Measurements from ENCODE around the gene SYCE1.
"Not testable (repeated sequence)": the region's sequence is repeated elsewhere in the genome, so short reads cannot be mapped to it uniquely, and the experiment has no call there.

The SYCE1 gene

GRCh38 chr10:133565441-133566294 lies at the start of gene SYCE1:
TSS of gene SYCE1 (minus strand) at chr10:133565583. CDS start at chr10:133565529, 54 bp downstream.
- no peak for DNase-seq (ENCODE audit: low read depth in 2 of 2)

GRCh38 chr10:133614830-133615580 lies 49.6 kb upstream of the SYCE1 start:
- no peak for DNase-seq (ENCODE audit: low read depth in 2 of 2)

DNA sequence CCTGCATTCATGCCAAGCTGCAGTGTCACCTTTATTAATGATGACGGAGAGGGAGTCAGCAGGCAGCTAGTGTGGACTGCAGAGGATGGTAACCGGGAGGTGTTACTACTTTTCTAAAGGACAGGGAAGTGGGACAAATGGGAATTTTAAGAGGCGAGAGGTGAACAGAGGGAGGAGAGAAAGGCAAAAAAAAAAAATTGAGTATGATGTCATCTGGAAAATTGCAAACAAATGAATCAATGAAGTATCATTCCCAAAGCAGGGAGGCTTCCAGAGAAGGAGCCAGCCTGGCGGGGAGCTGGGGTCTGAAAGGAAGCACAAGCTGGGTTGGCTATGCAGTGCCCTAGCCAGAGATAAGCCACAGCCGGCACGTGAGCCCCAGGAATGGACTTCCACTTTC lies 48.3 kb upstream of the SYCE1 start:
- DNase-seq (ENCODE audit: low read depth in 2 of 2): no peak

- DNase-seq (ENCODE audit: low read depth in 2 of 2): no peak
These were observed 45.7 kb upstream of the SYCE1 start for GRCh38 chr10:133611079-133611478.

DNA sequence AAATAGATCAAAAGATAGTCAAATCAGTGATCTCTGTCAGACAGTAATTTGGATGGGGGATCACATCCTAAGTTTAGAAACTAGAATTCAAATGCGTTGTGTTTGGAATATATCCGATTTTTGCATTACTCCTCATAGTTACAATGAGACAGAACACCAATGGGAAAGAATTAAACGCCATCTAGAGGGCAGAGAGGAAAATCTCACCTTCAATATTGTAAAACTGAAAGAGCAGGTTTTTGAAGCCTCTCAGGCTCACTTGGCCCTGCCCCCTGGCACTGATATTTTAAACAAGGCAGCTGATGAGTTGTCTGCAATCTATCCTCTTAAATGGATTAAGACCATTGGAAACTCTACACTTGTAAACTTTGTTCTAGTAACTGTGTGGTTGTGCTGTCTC lies 43.5 kb upstream of the SYCE1 start:
- no peak for DNase-seq (ENCODE audit: low read depth in 2 of 2)

DNA sequence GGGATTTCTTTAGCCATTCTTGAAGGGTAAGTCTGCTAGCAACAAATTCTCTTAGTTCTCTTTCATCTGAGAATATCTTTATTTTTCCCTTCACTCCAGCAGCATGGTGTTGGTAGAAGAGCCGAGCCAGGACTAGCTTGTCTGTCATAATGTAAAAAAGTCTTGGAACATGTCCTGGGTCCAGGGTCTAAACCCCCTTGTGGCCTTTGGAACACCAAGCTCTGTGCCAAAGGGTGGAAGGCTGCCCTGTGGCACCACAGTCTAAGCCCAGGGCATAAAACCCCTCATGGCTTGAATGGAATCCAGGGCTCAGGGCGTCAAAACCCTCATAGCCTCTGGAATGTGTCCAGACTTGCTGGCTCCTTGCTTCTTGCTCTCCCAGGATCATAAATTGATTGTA lies 38.1 kb upstream of the SYCE1 start:
- not testable (repeated sequence) for DNase-seq (ENCODE audit: low read depth in 2 of 2)

DNA sequence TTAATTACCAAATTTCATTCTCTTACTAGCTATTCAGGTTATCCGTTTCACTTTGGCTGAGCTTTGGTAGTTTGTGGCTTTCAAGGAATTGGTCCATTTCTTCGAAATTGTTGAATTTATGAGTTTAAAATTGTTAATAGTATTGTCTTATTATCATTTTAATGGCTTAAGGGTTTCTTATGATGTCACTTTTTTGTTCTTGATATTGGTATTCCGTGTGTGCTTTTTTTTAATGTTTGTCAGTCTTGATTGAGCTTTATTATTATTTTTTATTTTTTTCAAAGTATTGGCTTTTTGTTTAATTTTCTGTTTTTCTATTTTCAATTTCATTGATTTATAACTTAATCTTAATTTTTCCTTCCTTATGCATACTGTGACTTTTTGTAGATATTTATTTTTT lies 35.3 kb upstream of the SYCE1 start:
- no peak for DNase-seq (ENCODE audit: low read depth in 2 of 2)

DNA sequence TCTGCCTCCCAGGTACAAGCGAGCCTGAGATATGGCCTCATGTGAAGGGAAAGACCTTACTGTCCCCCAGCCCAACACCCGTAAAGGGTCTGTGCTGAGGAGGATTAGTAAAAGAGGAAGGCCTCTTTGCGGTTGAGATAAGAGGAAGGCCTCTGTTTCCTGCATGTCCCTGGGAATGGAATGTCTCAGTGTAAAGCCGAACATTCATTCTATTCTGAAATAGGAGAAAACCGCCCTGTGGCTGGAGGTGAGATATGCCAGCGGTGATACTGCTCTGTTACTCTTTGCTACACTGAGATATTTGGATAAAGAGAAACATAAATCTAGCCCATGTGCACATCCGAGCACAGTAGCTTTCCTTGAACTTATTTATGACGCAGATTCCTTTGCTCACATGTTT lies 34.5 kb upstream of the SYCE1 start:
- not testable (repeated sequence) for DNase-seq (ENCODE audit: low read depth in 2 of 2)

- no peak for DNase-seq (ENCODE audit: low read depth in 2 of 2)
These were observed 27.3 kb upstream of the SYCE1 start for GRCh38 chr10:133592716-133593115.

DNA sequence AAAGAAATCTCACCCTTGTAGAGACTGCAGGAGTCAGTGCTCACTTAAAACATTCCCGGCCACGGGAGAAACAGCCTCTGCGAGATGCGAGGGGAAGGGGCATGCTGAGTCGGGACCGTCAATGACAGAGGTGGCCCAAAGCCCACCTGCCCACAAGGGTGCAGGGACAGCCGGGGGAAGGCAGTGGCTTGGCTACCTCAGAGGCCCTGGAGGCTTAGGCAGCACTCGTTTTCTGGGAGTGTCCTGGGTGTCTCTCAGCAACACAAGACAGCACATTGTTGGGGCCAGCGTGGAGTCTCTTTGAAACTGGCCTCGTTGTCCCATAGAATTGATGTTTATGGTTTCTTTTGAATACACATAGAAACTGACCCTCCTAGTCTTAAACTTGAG lies 25.6 kb upstream of the SYCE1 start:
- DNase-seq (ENCODE audit: low read depth in 2 of 2): no peak

DNA sequence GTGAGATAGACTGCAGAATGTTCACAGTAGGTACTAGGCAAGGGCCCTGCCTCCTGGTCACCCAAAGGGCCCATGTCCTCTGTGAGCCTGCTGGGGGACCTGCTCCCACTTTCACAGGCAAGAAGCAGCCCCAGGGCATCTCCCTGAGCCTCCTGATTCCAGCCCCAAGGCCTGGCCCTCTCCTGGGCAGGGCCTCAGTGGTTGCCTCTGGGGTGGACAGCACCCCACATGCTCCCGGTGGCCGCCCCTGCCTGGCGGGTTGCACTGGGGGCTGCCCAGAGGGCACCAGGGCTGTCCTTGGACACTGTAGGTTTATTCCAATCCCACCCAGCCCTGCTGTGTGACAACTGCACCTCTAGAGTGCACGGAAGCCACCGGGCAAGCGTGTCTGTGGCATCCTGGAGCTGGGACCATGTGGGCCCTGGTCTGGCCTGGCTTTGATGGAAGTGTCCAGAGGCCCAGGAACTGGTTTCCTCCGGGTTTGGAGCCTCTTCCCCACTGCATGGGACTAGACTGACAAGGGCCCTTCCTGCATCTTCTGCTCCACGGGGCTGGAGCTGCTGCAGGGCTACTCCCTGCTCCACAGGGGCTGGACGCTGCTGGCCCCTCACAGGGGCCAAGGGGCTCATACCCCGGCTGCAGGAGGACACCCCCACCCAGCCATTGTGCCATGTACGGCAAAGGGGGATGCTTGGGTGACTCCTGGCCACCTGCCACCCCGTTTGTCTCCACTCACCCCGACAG lies 25.0 kb upstream of the SYCE1 start:
- no peak for DNase-seq (ENCODE audit: low read depth in 2 of 2)

DNA sequence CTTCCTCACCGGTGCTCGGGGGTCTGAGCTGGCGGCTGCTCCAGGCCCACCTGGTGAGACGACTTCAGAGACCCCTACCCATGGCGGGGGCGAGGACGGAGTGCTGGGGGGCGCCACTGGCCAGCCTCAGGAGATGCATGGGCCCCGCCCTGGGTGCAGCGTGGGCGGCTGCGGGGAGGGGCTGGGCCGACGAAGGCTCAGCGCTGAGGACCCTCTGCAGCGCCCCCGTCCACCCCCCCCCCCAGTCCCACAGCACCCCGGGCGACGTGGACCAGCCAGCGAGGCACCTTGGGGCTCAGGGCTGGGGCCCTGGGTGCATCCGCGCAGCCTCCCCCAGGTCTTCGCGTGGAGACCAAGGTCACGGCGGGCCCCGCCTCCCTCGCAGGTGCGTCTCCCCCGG lies 11.7 kb upstream of the SYCE1 start:
- DNase-seq (ENCODE audit: low read depth in 2 of 2): not testable (repeated sequence)

- not testable (repeated sequence) for DNase-seq (ENCODE audit: low read depth in 2 of 2)
These were observed 8.1 kb upstream of the SYCE1 start for GRCh38 chr10:133573460-133573859.

DNA sequence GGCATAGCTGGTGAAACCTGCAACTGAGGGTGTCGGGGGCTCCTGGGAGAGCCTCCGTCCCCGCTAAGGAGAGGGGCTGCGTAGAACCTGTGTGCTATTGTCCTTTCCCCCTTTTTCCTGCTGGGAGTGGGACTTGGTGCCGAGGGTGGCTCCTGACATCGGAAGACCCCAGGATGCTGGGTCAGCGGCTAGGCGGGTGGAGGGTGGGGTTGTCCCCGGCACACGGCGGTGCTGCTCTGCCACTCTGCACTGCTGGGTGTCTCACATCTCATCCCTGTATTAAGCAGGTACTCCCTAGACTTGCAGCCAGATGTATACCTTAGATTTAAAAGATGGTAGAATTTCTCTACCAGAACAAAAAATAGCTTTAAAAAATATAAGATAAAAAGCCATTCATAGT lies 6.7 kb upstream of the SYCE1 start:
- not testable (repeated sequence) for DNase-seq (ENCODE audit: low read depth in 2 of 2)

DNA sequence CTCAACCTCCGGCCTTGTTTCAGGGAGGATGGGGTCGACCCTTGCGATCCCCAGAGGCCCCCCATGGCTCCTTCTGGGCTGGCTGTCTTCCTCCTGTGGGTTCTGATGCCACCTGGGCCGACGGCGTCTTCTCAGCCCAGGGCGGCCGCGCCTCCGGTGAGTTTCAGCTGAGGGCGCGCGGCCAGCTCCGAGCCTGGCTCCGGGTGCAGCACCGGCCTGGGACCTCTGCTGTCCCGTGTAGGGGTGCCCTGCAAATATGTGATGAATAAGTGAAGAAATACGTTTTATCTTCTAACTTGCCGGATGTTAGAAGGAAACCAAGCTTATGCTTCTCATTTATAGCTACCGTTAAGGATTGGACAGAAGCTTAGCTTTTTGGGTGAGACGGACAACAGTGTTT lies 4.4 kb upstream of the SYCE1 start:
- DNase-seq (ENCODE audit: low read depth in 2 of 2): not testable (repeated sequence)

- DNase-seq (ENCODE audit: low read depth in 2 of 2): not testable (repeated sequence)
These were observed 3.6 kb upstream of the SYCE1 start for GRCh38 chr10:133568831-133569527.

- no peak for DNase-seq (ENCODE audit: low read depth in 2 of 2)
These were observed 2.9 kb upstream of the SYCE1 start for GRCh38 chr10:133568287-133568614.

GRCh38 chr10:133567609-133568286 lies 2.4 kb upstream of the SYCE1 start:
- no peak for DNase-seq (ENCODE audit: low read depth in 2 of 2)

DNA sequence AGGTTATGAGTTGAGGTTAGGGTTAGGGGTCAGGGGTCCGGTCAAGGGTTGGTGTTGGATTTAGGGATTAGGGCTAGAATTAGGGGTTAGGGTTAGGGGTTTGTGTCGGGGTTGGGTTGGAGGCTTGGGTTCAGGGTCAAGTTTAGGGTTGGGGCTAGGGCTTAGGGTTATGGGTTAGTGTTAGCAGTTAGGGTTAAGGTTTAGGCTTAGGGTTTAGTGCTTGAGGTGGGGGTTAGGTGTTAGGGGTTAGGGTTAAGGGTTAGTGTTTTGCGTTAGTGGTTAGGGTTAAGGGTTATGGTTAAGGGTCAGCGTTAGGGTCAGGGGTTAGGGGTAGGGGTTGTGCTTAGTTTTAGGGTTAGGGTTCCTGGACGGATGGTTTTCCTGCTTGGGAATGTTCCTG lies 1.7 kb upstream of the SYCE1 start:
- no peak for DNase-seq (ENCODE audit: low read depth in 2 of 2)

DNA sequence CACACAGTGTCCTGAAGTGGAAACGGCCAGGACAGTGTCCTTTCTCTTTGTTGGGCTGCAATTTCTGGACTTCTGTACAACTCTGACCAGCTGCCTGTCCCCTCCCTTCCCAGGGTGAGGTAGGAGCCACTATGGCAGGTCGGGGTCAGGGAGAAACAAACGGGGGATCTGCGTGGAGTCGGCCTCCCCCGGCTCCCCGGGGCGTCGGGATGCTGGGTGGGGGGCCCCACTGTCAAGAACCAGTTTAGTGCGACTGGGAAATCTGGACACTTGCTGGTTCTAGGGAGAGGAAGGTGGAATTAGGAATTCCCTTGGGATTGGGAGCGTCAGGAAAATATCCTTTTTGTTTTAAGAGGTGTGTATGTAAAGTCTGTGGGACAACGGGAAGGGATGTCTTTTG lies 567 bp downstream of the SYCE1 start:
- DNase-seq (ENCODE audit: low read depth in 2 of 2): no peak

DNA sequence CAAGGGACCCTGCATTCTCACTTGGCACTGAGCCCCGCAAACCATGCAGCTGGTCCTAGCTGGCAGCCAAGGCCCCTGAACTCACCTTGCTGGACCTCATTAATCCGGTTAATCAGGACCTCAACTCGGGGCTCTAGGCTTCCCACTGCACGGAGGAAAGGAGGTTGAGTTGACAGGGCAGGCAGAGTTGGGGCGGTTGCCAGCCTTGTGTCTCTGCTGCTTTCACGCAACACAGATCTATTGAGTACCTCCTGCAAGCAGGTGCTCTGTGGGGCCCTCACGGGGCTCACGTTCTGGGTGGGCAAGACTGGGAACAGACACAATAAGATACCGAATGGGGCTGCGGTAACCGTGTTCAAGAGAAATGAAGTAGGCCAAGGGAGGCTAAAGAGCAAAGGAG lies 6.2 kb downstream of the SYCE1 start:
- no peak for DNase-seq (ENCODE audit: low read depth in 2 of 2)

Data from activated CD4-positive, alpha-beta T cell treated with anti-CD3 and anti-CD28 coated beads for 24 hours (primary cell).